WTC11 (cell line): Measurements from ENCODE around the gene SPTLC1. TPM values are rescaled to one million over a fixed set of nuclear protein-coding genes. Genes with fewer than 3 reads are reported as not detected.
A peak's percentile ranks its signal among the peaks of the same experiment; 100 is the strongest.

Source experiments
- ATAC-seq: fragments of 200-7000 bp; cut with Tn5 transposase; 2 replicates; pipeline ENCODE4 v1.10.0; 2021; ENCODE audit warnings: mild to moderate bottlenecking, moderate library complexity
- CTCF ChIA-PET: fragments of 300-600 bp; sonication (Branson Sonifier 250); formaldehyde crosslinking; loops from one replicate; lab custom pipeline; 2021; ENCODE audit warnings: antibody characterized with exemption; lab: Charles Lee
- POLR2A ChIA-PET: fragments of 350-600 bp; sonication (Branson Sonifier 250); formaldehyde crosslinking; loops from one replicate; lab custom pipeline; 2021; ENCODE audit warnings: antibody characterized with exemption; lab: Charles Lee
- DNase-seq: peaks from one replicate; pipeline ENCODE4 v3.0.0; 2021; ENCODE audit warnings: low spot score
- H3K27ac Mint-ChIP-seq: 2 replicates; pipeline ENCODE4 v1.8.0; 2021; ENCODE audit warnings: mixed read lengths
- H3K27me3 Mint-ChIP-seq: 2 replicates; pipeline ENCODE4 v1.8.0; 2021; ENCODE audit warnings: low read depth, mild to moderate bottlenecking, moderate library complexity, mixed read lengths
- H3K36me3 Mint-ChIP-seq: 2 replicates; pipeline ENCODE4 v1.8.0; 2021; ENCODE audit warnings: mixed read lengths
- H3K4me1 Mint-ChIP-seq: 2 replicates; pipeline ENCODE4 v1.8.0; 2022; ENCODE audit warnings: mixed read lengths
- H3K4me3 Mint-ChIP-seq: 2 replicates; pipeline ENCODE4 v1.8.0; 2021; ENCODE audit warnings: mild to moderate bottlenecking, moderate library complexity, mixed read lengths
- H3K9me3 Mint-ChIP-seq: 2 replicates; pipeline ENCODE4 v1.8.0; 2021; ENCODE audit warnings: mixed read lengths
- AFF4 ChIP-seq: sonication (generic); formaldehyde crosslinking; IDR thresholded peaks from 2 replicates; pipeline ENCODE4 v1.8.1; 2023; ENCODE audit warnings: mild to moderate bottlenecking, missing genetic modification reagents, borderline replicate concordance
- ATF3 ChIP-seq: sonication (generic); formaldehyde crosslinking; conservative IDR thresholded peaks from 2 replicates; pipeline ENCODE4 v1.8.1; 2022; ENCODE audit warnings: mild to moderate bottlenecking, missing genetic modification reagents
- CBFB ChIP-seq: sonication (generic); formaldehyde crosslinking; IDR thresholded peaks from 2 replicates; pipeline ENCODE4 v1.8.1; 2022; ENCODE audit warnings: mild to moderate bottlenecking, low read depth, missing genetic modification reagents
- CDX4 ChIP-seq: fragments of 250-450 bp; sonication (Bioruptor Pico); IDR thresholded peaks from 2 replicates; pipeline ENCODE4 v1.9.0; 2021; ENCODE audit warnings: moderate library complexity, mild to moderate bottlenecking, inconsistent platforms, borderline replicate concordance
- ETV6 ChIP-seq: sonication (generic); formaldehyde crosslinking; IDR thresholded peaks from 2 replicates; pipeline ENCODE4 v1.8.1; 2022; ENCODE audit warnings: mild to moderate bottlenecking, missing genetic modification reagents
- FOXK1 ChIP-seq: sonication (generic); formaldehyde crosslinking; IDR thresholded peaks from 2 replicates; pipeline ENCODE4 v1.8.0; 2022; ENCODE audit warnings: mild to moderate bottlenecking, moderate library complexity, missing genetic modification reagents
- GABPB1 ChIP-seq: sonication (generic); formaldehyde crosslinking; IDR thresholded peaks from 2 replicates; pipeline ENCODE4 v1.8.1; 2023; ENCODE audit warnings: mild to moderate bottlenecking, missing genetic modification reagents
- HMGA2 ChIP-seq: fragments of 250-450 bp; sonication (Bioruptor Pico); IDR thresholded peaks from 2 replicates; pipeline ENCODE4 v1.4.0; 2021; ENCODE audit warnings: mild to moderate bottlenecking, moderate library complexity
- JUN ChIP-seq: sonication (generic); formaldehyde crosslinking; IDR thresholded peaks from 2 replicates; pipeline ENCODE4 v1.8.0; 2023; ENCODE audit warnings: mild to moderate bottlenecking, missing genetic modification reagents
- NFE2L1 ChIP-seq: sonication (generic); formaldehyde crosslinking; IDR thresholded peaks from 2 replicates; pipeline ENCODE4 v1.8.1; 2023; ENCODE audit warnings: missing genetic modification reagents
- NR3C1 ChIP-seq: sonication (generic); formaldehyde crosslinking; conservative IDR thresholded peaks from 2 replicates; pipeline ENCODE4 v1.8.1; 2023; ENCODE audit warnings: low read depth, mild to moderate bottlenecking, missing genetic modification reagents
- PREB ChIP-seq: sonication (generic); formaldehyde crosslinking; IDR thresholded peaks from 2 replicates; pipeline ENCODE4 v1.8.1; 2022; ENCODE audit warnings: mild to moderate bottlenecking, missing genetic modification reagents, moderate library complexity, borderline replicate concordance
- RELA ChIP-seq: sonication (generic); formaldehyde crosslinking; IDR thresholded peaks from 2 replicates; pipeline ENCODE4 v1.8.1; 2022; ENCODE audit warnings: missing genetic modification reagents, mild to moderate bottlenecking, borderline replicate concordance
- SP1 ChIP-seq: sonication (generic); formaldehyde crosslinking; conservative IDR thresholded peaks from 2 replicates; pipeline ENCODE4 v1.8.1; 2022; ENCODE audit warnings: missing genetic modification reagents
- STAT6 ChIP-seq: sonication (generic); formaldehyde crosslinking; conservative IDR thresholded peaks from 2 replicates; pipeline ENCODE4 v1.8.1; 2023; ENCODE audit warnings: mild to moderate bottlenecking, low read depth, missing genetic modification reagents, moderate library complexity
- TEAD1 ChIP-seq: sonication (generic); formaldehyde crosslinking; IDR thresholded peaks from 2 replicates; pipeline ENCODE4 v1.8.0; 2022; ENCODE audit warnings: mild to moderate bottlenecking, missing genetic modification reagents
- TEAD4 ChIP-seq: sonication (generic); formaldehyde crosslinking; IDR thresholded peaks from 2 replicates; pipeline ENCODE4 v1.8.0; 2022; ENCODE audit warnings: mild to moderate bottlenecking, missing genetic modification reagents
- USF1 ChIP-seq: sonication (generic); formaldehyde crosslinking; IDR thresholded peaks from 2 replicates; pipeline ENCODE4 v1.8.0; 2022; ENCODE audit warnings: mild to moderate bottlenecking, missing genetic modification reagents
- ZBTB21 ChIP-seq: sonication (generic); formaldehyde crosslinking; IDR thresholded peaks from 2 replicates; pipeline ENCODE4 v1.8.1; 2023; ENCODE audit warnings: mild to moderate bottlenecking, missing genetic modification reagents, borderline replicate concordance
- ZNF121 ChIP-seq: sonication (generic); formaldehyde crosslinking; IDR thresholded peaks from 2 replicates; pipeline ENCODE4 v1.8.0; 2023; ENCODE audit warnings: missing genetic modification reagents
- ZNF396 ChIP-seq: fragments of 250-450 bp; sonication (Bioruptor Pico); IDR thresholded peaks from 2 replicates; pipeline ENCODE4 v1.8.0; 2021; ENCODE audit warnings: mild to moderate bottlenecking, moderate library complexity, borderline replicate concordance
- total RNA-seq: library from RNA; stranded (reverse); gene quantifications from 3 replicates; pipeline ENCODE4 v1.2.3, GENCODE V29; 2021
- TF ChIP-seq, protein P1 (sequence below): sonication (generic); formaldehyde crosslinking; IDR thresholded peaks from 2 replicates; pipeline ENCODE4 v1.8.1; 2022; ENCODE audit warnings: mild to moderate bottlenecking, moderate library complexity, missing genetic modification reagents

The SPTLC1 gene
- total RNA-seq, 1 experiment from 2014 or later, result 81.2 TPM

- DNase-seq, result no peak
- Mint-ChIP-seq H3K36me3 (peaks cover 54% of the 10 kb centered on the region), H3K4me3 (no peak overlapping the region), H3K27me3 (no peaks in the 10 kb centered on the region), H3K27ac (peak overlapping the region; percentile 34), H3K4me1 (peaks cover 60% of the 10 kb centered on the region), H3K9me3 (peaks cover 21% of the 10 kb centered on the region)
- TF ChIP-seq ZNF396 (no peak), ATF3 (CRISPR knock-in tag) (no peak)
- TF ChIP-seq, protein P1, sequence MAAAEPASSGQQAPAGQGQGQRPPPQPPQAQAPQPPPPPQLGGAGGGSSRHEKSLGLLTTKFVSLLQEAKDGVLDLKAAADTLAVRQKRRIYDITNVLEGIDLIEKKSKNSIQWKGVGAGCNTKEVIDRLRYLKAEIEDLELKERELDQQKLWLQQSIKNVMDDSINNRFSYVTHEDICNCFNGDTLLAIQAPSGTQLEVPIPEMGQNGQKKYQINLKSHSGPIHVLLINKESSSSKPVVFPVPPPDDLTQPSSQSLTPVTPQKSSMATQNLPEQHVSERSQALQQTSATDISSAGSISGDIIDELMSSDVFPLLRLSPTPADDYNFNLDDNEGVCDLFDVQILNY (CRISPR knock-in tag), result no peak
- ATAC-seq, result no peak
- CTCF ChIA-PET, result interaction anchor here (1.7 kb wide), 1 partner anchor 286 kb away, joined by 5 read pairs; no protein-coding TSS in a partner anchor
- POLR2A ChIA-PET, result no interaction called here
Measured at GRCh38 chr9:92057226-92057625, 58.0 kb downstream of the SPTLC1 start.

DNA sequence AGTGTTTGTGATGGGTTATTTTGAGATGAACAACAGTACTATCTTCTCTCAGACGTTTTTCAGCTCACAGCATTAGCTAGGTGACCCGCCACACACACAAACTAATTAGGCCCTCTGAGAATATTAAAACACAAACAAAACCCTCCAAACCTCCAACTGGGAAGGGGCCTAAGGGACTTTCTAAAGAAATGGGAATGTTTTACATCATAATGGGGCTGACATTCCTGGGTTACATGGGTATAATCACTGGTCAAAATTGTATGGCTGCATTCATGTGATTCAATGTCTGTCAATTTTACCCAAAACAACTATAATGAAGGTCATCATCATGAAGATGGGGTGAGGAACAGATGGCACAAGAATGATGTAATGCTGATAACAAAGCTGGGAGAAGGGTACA lies 59.6 kb downstream of the SPTLC1 start:
- peaks cover 69% of the 10 kb centered on the region for H3K4me1 Mint-ChIP-seq
- DNase-seq (no peak), ATAC-seq (peak; percentile 81)
- no peaks in the 10 kb centered on the region for H3K27me3 Mint-ChIP-seq
- H3K27ac Mint-ChIP-seq, result peak overlapping the region; percentile 96
- H3K36me3 Mint-ChIP-seq, result peaks cover 43% of the 10 kb centered on the region
- TF ChIP-seq ZNF121 (CRISPR knock-in tag) (no peak), PREB (CRISPR knock-in tag) (no peak), SP1 (CRISPR knock-in tag) (no peak), NR3C1 (CRISPR knock-in tag) (no peak), GABPB1 (no peak), USF1 (CRISPR knock-in tag) (no peak), TEAD4 (CRISPR knock-in tag) (peak; percentile 69; the same call in 1 of the 2 replicates), NFE2L1 (no peak), ZBTB21 (CRISPR knock-in tag) (no peak), ETV6 (CRISPR knock-in tag) (0 out of 2 replicates have a peak, but pooled peaks have one; percentile 39), CBFB (no peak), HMGA2 (CRISPR knock-in tag) (no peak), JUN (CRISPR knock-in tag) (no peak), TEAD1 (CRISPR knock-in tag) (peak; percentile 67; the same call in 1 of the 2 replicates), CDX4 (no peak)
- ChIA-PET CTCF (interaction anchor here (0.9 to 2.6 kb wide), 4 partner anchors 79 to 297 kb away, joined by 3 to 9 read pairs (median 4); no protein-coding TSS in a partner anchor), POLR2A (no interaction called here)
- H3K9me3 Mint-ChIP-seq, result peaks cover 9% of the 10 kb centered on the region
- H3K4me3 Mint-ChIP-seq, result peak overlapping the region; percentile 30

- peak; percentile 58 for DNase-seq
- Mint-ChIP-seq H3K36me3 (peaks cover 46% of the 10 kb centered on the region), H3K9me3 (peaks cover 7% of the 10 kb centered on the region), H3K4me1 (peaks cover 42% of the 10 kb centered on the region), H3K27ac (peak overlapping the region; percentile 67), H3K4me3 (peak overlapping the region; percentile 29), H3K27me3 (no peaks in the 10 kb centered on the region)
- peak; percentile 97 for ATAC-seq
- POLR2A ChIA-PET, result no interaction called here
- CTCF ChIA-PET, result no interaction called here
- TF ChIP-seq STAT6 (CRISPR knock-in tag) (no peak), TEAD1 (CRISPR knock-in tag) (peak; percentile 63; the same call in 1 of the 2 replicates), RELA (no peak), FOXK1 (CRISPR knock-in tag) (no peak), AFF4 (CRISPR knock-in tag) (no peak), CBFB (no peak)
Measured at GRCh38 chr9:92048924-92049625, 66.1 kb downstream of the SPTLC1 start.
